Right ventricle myocardium superior (tissue), 1 donor: Measurements from ENCODE around the gene DEPDC1B. TPM values are rescaled to one million over a fixed set of nuclear protein-coding genes. Genes with fewer than 3 reads are reported as not detected.
"Not testable (repeated sequence)": the region's sequence is repeated elsewhere in the genome, so short reads cannot be mapped to it uniquely, and the experiment has no call there.

Source experiments
- ATAC-seq: fragments of 200-7000 bp; cut with Tn5 transposase; one replicate; pipeline ENCODE4 v1.9.1; 2020; ENCODE audit warnings: mild to moderate bottlenecking; ENCODE audit not compliant: poor library complexity
- DNase-seq: peaks from one replicate; pipeline ENCODE4 v3.0.0-alpha.2; 2020
- intact Hi-C: fragments of 100-400 bp; cut with DNase I; formaldehyde crosslinking; loops from one replicate; pipeline ENCODE4 v1.11.2; 2022
- total RNA-seq: library from RNA; stranded (reverse); fragmentation: NEBNext Ultra II Directional; extraction: Animal tissue kit (Norgen Biotek cat#: 25700); gene quantifications from one replicate; pipeline ENCODE4 v1.2.1, GENCODE V29; 2021
- donor health status: DM: no; HTN: yes; CAD: no; lungs with severe emphysema.

The DEPDC1B gene
- total RNA-seq, 1 donor from 2014 or later: 0.27 TPM

- ATAC-seq (no peak), DNase-seq (no peak)
- intact Hi-C loops: no loop called here
These were observed 95.2 kb downstream of the DEPDC1B start for GRCh38 chr5:60604771-60605170.

GRCh38 chr5:60598424-60598823 lies 101.5 kb downstream of the DEPDC1B start:
- ATAC-seq (no peak), DNase-seq (no peak)
- intact Hi-C loops: no loop called here

DNA sequence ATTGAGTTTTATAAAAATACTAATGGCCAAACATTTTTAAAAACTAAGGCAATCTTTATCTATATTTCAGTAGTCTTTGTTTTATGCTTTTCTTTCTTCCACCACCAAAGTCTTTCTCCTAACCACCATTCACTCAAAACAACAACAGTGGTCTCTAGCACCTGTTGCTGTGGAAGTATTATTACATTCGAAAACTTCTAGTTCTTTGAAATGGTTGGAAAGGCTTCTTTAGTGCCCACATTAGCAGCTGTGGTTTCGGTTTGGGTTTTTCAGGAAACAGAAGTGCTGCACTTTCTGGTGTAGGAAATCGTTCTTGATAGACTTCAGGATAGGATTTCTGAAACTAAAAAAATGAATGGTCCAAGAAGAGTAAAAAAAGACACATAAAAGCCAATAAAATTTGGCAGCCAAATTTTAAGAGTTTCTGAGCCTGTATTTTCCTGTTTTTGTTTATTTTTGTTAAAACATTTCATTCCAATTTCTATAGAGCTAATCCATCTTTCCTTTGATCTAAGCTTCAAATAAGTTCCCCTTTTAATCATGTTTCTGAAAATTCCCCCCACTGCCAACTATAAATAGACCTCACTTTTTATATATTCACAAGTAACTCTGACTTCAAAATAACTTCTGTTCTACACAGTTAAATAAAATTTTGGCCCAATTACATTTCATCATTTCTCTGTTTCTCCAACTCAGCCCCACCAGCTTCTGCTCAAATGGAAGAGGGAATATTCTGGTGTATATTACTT lies 102.2 kb downstream of the DEPDC1B start:
- no peak for ATAC-seq
- intact Hi-C loops: no loop called here
- DNase-seq: no peak

DNA sequence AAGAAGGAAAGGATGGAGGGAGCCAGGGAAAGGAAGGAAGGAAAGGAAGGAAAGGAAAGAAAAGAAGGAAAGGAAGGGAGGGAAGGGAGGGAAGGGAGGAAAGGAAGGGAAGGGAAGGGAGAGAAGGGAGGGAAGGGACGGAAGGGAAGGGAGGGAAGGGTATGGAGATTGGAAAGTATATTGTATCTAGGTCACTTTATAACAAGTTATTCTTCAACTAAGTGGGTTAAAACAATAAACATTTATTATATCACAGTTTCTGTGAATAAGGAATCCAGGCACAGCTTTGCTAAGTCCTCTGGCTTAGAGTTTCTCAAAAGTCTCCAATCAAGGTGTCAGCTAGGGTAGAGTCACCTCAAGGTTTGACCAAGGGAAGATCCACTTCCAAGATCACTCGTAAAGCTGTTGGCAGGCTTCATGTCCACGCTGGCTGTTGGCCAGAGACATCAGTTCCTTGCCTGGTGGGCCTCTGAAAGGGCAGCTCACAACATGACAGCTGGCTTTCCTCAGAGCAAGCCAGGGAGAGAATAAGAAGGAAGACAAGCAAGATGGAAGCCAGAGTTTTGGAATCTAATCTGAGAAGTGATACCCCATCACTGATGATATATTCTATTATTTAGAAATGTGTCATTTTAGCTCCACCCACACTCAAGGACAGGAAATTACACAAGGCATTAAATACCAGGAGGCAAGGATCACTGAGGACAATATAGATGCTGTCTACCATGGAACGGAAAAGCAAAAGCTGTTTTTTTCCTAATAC lies 105.1 kb downstream of the DEPDC1B start:
- intact Hi-C loops: no loop called here
- no peak for ATAC-seq
- DNase-seq: no peak

- no peak for ATAC-seq
These were observed 109.8 kb downstream of the DEPDC1B start for GRCh38 chr5:60590172-60590571.

DNA sequence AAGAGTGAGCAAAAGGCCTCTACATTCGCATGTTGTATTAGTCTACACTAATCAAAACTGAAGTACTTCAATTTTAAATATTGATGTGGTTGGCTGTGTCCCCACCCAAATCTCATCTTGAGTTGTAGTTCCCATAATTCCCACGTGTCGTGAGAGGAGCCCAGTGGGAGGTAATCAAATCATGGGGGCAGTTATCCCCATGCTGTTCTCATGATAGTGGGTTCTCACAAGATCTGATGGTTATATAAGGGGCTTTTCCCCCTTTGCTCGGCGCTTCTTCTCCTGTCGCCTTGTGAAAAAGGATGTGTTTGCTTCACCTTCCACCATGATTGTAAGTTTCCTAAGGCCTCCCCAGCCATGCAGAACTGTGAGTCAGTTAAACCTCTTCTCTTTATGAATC lies 112.7 kb downstream of the DEPDC1B start:
- intact Hi-C loops: loop anchor here (5.0 to 10.0 kb wide), 2 partner anchors 293 to 775 kb away; no protein-coding TSS in a partner anchor
- not testable (repeated sequence) for DNase-seq, ATAC-seq

More at GRCh38 chr5:60590172-60590571, 109.8 kb downstream of the DEPDC1B start:
- no peak for DNase-seq
- intact Hi-C loops: no loop called here

DNA sequence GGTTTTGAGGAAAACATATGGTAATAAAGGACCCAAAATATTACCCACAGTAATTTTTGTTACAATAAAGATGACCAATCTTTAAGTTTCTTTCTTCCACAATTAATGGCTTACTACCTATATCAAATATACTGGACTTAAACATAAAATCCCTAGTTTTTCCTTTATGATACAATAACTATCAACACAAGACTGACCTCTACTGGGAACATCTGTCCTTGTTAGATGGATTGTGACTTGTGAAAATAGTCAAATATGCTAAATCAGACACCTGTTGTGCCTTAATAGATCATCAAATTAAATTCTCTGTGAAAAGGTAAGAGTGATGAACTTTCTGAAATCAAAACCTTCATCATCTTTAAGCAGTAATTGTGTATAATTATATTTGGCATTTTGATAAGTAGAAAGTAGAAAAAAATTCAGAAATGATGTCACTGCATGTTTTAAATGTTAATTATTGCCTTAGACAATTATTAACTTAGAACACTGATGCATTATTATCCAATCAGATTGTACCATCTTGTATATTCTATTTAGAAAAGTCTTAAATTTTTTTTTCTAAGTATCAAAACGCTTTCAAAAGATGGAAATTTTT lies 113.6 kb downstream of the DEPDC1B start:
- intact Hi-C loops: loop anchor here (5.0 to 10.0 kb wide), 2 partner anchors 292 to 774 kb away; no protein-coding TSS in a partner anchor
- no peak for DNase-seq
- no peak for ATAC-seq

GRCh38 chr5:60585618-60586017 lies 114.3 kb downstream of the DEPDC1B start:
- intact Hi-C loops: loop anchor here (5.0 to 10.0 kb wide), 2 partner anchors 291 to 773 kb away; no protein-coding TSS in a partner anchor
- DNase-seq (no peak), ATAC-seq (no peak)

- DNase-seq (no peak), ATAC-seq (no peak)
- intact Hi-C loops: loop anchor here (10.0 kb wide), 1 partner anchor 290 kb away; no protein-coding TSS in a partner anchor
These were observed 115.7 kb downstream of the DEPDC1B start for GRCh38 chr5:60584304-60584703.

- ATAC-seq (no peak), DNase-seq (no peak)
- intact Hi-C loops: loop anchor here (10.0 kb wide), 1 partner anchor 289 kb away; no protein-coding TSS in a partner anchor
These were observed 116.3 kb downstream of the DEPDC1B start for GRCh38 chr5:60583616-60584015.

DNA sequence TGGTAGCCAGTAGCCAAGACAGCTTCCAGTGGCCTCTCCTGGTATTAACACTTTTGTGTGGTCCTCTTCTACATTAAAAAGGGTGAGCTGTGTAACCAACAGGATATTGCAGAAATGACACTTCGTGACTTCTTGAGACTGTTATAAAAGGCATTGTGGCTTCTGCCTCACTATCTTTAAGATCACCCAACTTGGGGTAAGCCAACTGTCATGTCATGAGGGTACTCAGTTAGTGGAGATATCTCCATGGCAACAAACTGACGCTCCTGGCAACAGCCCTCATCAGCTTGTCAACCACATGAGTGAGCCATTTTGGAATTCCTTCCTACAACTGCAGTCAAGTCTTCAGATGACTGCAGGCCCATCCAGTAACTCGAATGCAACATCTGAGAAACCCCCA lies 121.7 kb downstream of the DEPDC1B start:
- ATAC-seq (no peak), DNase-seq (no peak)
- intact Hi-C loops: no loop called here

GRCh38 chr5:60577116-60577515 lies 122.8 kb downstream of the DEPDC1B start:
- no peak for ATAC-seq
- DNase-seq: no peak
- intact Hi-C loops: no loop called here

GRCh38 chr5:60576425-60576824 lies 123.5 kb downstream of the DEPDC1B start:
- intact Hi-C loops: no loop called here
- ATAC-seq (no peak), DNase-seq (no peak)

DNA sequence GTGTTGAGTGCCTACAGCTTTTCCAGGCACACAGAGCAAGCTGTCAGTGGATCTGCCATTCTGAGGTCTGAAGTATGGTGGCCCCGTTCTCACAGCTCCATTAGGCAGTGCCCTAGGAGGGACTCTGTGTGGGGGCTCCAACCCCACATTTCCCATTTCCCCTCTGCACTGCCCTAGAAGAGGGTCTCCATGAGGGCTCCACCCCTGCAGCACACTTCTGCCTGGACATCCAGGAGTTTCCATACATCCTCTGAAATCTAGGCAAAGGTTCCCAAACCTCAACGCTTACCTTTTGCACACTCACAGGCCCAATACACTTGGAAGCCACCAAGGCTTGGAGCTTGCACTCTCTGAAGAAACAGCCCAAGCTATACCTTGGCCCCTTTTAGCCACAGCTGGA lies 131.3 kb downstream of the DEPDC1B start:
- no peak for DNase-seq
- no peak for ATAC-seq
- intact Hi-C loops: no loop called here

DNA sequence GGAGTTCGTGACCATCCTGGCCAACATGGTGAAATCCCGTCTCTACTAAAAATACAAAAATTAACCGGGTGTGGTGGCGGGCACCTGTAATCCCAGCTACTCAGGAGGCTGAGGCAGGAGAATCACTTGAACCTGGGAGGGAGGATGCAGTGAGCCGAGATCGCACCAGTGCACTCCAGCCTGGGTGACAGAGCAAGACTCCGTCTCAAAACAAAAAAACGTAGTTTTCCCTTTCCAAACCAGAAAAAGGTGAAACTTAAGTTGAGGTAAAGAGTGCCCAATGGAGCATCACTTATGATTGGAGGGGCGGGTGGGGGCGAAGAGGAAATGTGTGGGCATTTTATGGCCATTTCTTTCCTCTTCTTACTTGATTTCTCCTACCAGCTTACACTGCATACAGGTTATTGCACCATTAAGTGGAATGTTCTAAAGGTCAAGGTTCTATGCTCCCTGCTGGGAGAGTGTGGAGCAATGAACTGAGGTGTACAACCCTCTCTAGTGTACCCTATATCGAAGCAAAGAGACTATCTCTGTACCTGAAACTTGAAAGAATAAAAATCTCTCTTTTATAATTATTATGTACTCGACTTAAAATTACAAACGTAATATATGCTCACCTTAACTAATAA lies 136.2 kb downstream of the DEPDC1B start:
- intact Hi-C loops: no loop called here
- DNase-seq (no peak), ATAC-seq (no peak)

GRCh38 chr5:60553291-60553690 lies 146.7 kb downstream of the DEPDC1B start:
- intact Hi-C loops, ATAC-seq, DNase-seq: not testable (repeated sequence)

DNA sequence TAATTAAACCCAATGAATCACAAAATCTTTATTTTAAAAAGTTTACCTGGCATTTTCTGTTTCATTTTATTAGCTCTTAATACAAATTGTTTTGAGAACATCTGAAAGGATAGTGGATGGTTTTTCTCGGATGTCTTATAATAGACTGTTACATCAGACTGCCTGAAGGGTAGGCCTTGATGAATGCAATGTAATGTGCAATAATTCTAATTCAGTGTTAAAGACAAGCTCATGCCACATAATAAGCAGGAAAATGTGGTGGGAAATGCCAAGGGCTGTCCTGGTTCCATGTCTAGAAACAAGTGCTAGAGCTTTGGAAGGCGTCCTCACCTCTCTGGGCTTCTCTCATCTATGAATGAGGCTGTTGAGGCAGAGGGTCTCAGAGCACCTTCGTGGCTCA lies 148.1 kb downstream of the DEPDC1B start:
- DNase-seq (no peak), ATAC-seq (no peak)
- intact Hi-C loops: no loop called here

DNA sequence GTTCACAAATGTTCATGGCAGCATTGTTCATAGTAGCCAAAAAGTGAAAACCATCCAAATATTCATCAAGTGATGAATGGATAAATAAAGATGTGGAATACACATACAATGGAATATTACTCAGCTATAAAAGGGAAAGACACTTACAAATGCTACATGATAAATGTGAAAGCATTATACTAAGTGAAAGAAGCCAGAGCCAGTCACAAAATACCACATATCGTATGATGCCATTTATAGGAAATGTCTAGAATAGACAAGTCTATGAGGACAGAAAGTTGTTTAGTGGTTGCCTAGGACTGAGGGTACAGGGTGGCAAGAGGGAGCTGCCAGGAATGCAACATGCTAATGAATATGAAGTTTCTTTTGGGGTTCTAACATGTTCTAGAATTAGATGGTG lies 148.7 kb downstream of the DEPDC1B start:
- intact Hi-C loops: no loop called here
- no peak for DNase-seq
- ATAC-seq: no peak

- DNase-seq (no peak), ATAC-seq (no peak)
- intact Hi-C loops: no loop called here
These were observed 149.7 kb downstream of the DEPDC1B start for GRCh38 chr5:60550311-60550710.
